ENCODE results near the gene PLCL2.

Gene PLCL2

DNA sequence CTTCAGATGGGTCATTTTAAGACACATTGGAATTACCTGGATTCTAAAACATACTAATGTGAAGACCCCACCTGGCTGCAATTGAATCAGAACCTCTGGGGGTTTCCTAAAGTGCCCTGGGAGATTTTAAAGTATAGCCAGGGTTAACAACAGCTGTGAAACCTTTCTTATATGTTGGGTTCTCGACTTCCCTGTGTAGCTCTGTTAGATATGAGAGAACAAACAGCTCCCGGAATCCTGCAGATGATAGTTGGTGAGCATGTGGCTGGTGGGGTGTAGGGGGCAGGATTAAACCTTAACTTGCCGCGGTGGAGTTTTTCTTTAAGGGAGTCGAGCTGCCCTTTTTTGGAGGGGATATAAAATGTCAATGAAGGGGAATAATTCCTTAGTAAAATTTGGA, 12.1 kb downstream of the PLCL2 start:
- intact Hi-C loops (cut with DNase I; ENCODE audit: low total_unique reads), result no loop called here
- Histone ChIP-seq H3K9me3 (no peaks in the 10 kb centered on the region), H3K36me3 (no peaks in the 10 kb centered on the region), H3K4me3 (no peak overlapping the region), H3K4me1 (no peaks in the 10 kb centered on the region), H3K27ac (no peak overlapping the region), H3K27me3 (no peaks in the 10 kb centered on the region)
- DNase-seq, result no peak
- TF ChIP-seq, protein P1, sequence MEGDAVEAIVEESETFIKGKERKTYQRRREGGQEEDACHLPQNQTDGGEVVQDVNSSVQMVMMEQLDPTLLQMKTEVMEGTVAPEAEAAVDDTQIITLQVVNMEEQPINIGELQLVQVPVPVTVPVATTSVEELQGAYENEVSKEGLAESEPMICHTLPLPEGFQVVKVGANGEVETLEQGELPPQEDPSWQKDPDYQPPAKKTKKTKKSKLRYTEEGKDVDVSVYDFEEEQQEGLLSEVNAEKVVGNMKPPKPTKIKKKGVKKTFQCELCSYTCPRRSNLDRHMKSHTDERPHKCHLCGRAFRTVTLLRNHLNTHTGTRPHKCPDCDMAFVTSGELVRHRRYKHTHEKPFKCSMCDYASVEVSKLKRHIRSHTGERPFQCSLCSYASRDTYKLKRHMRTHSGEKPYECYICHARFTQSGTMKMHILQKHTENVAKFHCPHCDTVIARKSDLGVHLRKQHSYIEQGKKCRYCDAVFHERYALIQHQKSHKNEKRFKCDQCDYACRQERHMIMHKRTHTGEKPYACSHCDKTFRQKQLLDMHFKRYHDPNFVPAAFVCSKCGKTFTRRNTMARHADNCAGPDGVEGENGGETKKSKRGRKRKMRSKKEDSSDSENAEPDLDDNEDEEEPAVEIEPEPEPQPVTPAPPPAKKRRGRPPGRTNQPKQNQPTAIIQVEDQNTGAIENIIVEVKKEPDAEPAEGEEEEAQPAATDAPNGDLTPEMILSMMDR (IDR thresholded peaks at IDR 0.05), result no peak

DNA sequence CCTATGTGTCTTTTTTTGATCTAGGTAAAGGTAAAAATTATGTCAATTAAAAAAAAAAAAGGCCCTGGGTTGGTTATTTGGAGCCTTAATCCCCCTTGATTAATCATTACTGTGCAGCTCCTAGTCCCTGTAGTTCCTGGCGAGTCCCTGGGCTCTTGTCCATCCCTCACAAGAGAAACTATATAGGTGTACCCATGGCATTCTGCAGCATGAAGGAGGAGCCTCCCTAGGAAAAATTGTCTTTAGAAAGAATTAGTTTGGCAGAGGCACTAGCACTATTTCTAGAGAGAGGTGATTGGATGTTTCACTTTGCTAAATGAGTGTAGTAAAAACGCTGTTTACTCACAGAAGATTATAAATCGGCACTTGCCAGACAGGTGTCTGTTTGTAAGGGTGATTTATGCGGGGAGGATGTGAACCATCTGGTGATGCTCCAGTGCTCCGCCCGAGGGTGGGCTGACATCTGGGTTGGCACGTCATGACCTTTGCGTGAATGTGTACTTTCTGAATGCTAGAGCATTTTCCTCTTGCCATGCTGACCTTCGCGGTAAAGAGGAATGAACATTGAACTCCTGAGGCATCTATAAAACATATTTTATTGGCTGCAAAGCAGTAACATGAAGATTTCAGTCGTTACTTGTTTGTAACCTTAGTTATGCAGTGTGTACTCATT, 12.6 kb downstream of the PLCL2 start:
- intact Hi-C loops (cut with DNase I; ENCODE audit: low total_unique reads), result no loop called here
- no peak for DNase-seq
- no peaks in the 10 kb centered on the region for H3K36me3 ChIP-seq
- H3K4me3 ChIP-seq, result no peak overlapping the region
- TF ChIP-seq, protein P1 (IDR thresholded peaks at IDR 0.05), result no peak
- H3K9me3 ChIP-seq, result no peaks in the 10 kb centered on the region
- no peaks in the 10 kb centered on the region for H3K4me1 ChIP-seq
- H3K27me3 ChIP-seq, result no peaks in the 10 kb centered on the region
- no peak overlapping the region for H3K27ac ChIP-seq

DNA sequence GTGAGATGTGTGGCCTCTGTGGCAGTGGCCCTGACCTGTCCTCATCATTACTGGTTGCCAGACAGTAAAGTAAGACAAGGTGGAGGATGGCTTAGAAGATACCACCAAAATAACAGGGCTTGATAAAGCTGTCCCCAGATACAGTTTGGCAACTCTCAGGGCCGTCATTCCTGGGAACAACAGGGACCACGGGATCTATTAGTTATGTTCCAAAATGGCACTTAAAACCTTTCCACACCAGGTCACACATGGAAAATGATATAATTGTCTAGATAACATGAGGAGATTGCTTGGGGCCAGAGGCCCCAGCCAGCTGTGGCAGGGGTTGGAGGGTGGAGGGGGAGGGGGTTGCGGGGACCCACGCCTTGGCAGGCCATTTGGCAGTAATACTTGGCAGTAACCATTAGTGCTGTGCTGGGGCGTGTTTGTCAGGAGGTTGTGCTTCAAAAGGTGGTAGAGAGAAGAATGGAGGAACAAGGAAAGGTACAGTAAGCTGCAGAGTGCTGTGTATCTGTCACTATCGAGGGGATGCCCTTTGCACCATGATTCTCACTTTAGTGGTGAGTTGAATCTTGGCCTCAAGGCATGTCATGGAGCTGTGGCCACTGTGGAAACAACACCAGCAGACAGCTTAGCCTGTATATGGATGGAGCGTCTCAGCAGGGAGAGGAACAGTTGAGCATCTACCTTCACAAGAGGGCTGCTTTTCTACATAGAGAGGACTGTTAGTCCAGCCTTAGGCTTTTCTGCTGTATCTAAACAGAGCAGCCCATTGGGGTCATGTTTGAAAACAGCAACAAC, 14.0 kb downstream of the PLCL2 start:
- Histone ChIP-seq H3K27ac (no peak overlapping the region), H3K36me3 (no peaks in the 10 kb centered on the region), H3K4me3 (no peak overlapping the region), H3K27me3 (no peaks in the 10 kb centered on the region), H3K4me1 (no peaks in the 10 kb centered on the region), H3K9me3 (no peaks in the 10 kb centered on the region)
- intact Hi-C loops (cut with DNase I; ENCODE audit: low total_unique reads), result no loop called here
- no peak for DNase-seq
- TF ChIP-seq, protein P1 (IDR thresholded peaks at IDR 0.05), result no peak

DNA sequence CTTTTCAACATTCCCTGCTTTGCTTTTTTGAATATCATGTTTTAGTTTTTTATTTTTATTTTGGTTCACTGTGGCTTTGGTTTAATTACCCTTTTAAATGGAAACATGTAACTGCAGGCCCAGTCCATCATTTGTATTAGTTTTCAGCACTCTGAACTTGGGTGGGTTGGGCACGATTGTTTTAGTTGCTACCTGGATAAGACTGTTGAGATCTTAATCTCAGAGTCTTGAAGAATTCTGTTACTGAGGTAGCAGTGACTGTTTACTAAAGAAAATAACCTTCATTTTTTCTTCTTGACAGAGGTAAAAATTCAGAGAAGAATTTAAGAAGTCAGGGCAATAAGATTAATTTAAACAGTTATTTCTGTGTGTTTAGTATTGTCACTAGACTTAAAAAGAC, 15.2 kb downstream of the PLCL2 start:
- intact Hi-C loops (cut with DNase I; ENCODE audit: low total_unique reads), result no loop called here

DNA sequence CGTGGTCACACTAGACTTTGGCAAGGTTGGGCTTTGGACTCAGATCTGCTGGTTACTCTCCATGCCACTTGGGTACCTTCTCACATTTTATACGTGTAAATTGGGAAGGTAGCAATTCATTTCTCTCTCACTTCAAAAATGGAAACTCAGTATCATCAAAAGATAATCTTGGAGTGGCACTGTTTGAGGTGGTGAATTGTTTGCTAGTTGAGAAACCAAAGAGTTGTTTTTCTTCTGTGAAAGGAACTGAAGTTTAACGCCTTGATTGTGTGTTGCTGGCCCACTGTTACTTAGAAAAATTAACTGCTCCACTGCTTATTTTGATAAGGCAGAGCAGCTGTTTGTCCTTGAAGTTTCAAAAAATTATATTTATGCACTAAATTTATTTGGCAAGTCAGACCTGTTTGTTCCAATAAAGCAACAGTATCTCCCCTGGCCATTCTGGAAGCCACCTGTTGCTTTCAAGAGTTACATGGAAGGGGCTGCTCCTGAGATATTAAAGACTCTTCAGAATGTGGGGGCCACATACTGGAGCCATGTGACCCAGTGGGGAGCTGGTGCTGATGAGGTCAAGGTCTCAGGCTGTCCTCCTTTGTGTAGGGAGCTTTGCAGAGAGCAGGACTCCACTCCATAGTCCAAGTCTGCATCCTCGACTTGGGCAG, 16.2 kb downstream of the PLCL2 start:
- intact Hi-C loops (cut with DNase I; ENCODE audit: low total_unique reads), result no loop called here
- TF ChIP-seq, protein P1 (IDR thresholded peaks at IDR 0.05), result no peak
- Histone ChIP-seq H3K27ac (no peak overlapping the region), H3K9me3 (no peaks in the 10 kb centered on the region), H3K4me3 (no peak overlapping the region), H3K27me3 (no peaks in the 10 kb centered on the region), H3K36me3 (no peaks in the 10 kb centered on the region), H3K4me1 (peaks cover 0 to 12% (median 2%) of the 10 kb centered on the region in 4 donors)
- no peak for DNase-seq

More for the DNA sequence above, 15.2 kb downstream of the PLCL2 start:
- no peaks in the 10 kb centered on the region for H3K27me3 ChIP-seq
- TF ChIP-seq, protein P1 (IDR thresholded peaks at IDR 0.05), result no peak
- H3K27ac ChIP-seq, result no peak overlapping the region
- no peak for DNase-seq
- no peak overlapping the region for H3K4me3 ChIP-seq
- no peaks in the 10 kb centered on the region for H3K36me3 ChIP-seq
- H3K4me1 ChIP-seq, result peaks cover 0 to 2% (median 0%) of the 10 kb centered on the region in 4 donors
- no peaks in the 10 kb centered on the region for H3K9me3 ChIP-seq

All from tibial artery (tissue), 4 donors.